HepG2 (cell line): ENCODE measurements around the gene OR10A6. TPM values are rescaled to one million over a fixed set of nuclear protein-coding genes. Genes with fewer than 3 reads are reported as not detected.

Experiments
- FOXP4 ChIP-seq: sonication (generic); formaldehyde crosslinking; IDR thresholded peaks from 2 replicates; pipeline ENCODE4 v1.4.0; 2020; ENCODE audit warnings: missing genetic modification reagents
- NONO ChIP-seq, 2 experiments: fragments of 450-650 bp in 1 of 2; sonication (generic) in 1 of 2; formaldehyde crosslinking in 1 of 2; IDR thresholded peaks in 1 of 2; conservative IDR thresholded peaks in 1 of 2; 2 replicates each; pipeline versions ENCODE4 v1.6.1 to v1.8.0; 2017 to 2022; ENCODE audit warnings: mild to moderate bottlenecking in 1 of 2, missing genetic modification reagents in 1 of 2, moderate library complexity in 1 of 2
- RFX3 ChIP-seq: IDR thresholded peaks from 2 replicates; pipeline ENCODE4 v1.6.1; 2016; ENCODE audit warnings: missing biosample characterization, missing genetic modification reagents
- TCF12 ChIP-seq, 2 experiments: fragments of 450-650 bp in 1 of 2; sonication (generic) in 1 of 2; formaldehyde crosslinking in 1 of 2; IDR thresholded peaks; 2 replicates each; pipeline versions ENCODE4 v1.6.1 to v1.8.0; 2017 to 2022; ENCODE audit warnings: antibody characterized with exemption in 1 of 2, mild to moderate bottlenecking in 1 of 2, missing genetic modification reagents in 1 of 2, moderate library complexity in 1 of 2
- ZNF230 ChIP-seq: sonication (generic); formaldehyde crosslinking; IDR thresholded peaks from 2 replicates; pipeline ENCODE4 v1.4.0; 2020; ENCODE audit warnings: mild to moderate bottlenecking, missing genetic modification reagents
- ZNF580 ChIP-seq: IDR thresholded peaks from 2 replicates; pipeline ENCODE4 v1.6.1; 2016; ENCODE audit warnings: low read depth, borderline replicate concordance
- ZNF609 ChIP-seq: sonication (generic); formaldehyde crosslinking; IDR thresholded peaks from 2 replicates; pipeline ENCODE4 v1.4.0; 2020; ENCODE audit warnings: mild to moderate bottlenecking, missing genetic modification reagents, borderline replicate concordance
- polyA plus RNA-seq, 8 experiments: library from polyadenylated mRNA; depleted of rRNA in 3 of 8; stranded (reverse) in 7 of 8; unstranded in 1 of 8; fragments of >200 nt; fragmentation: Illumina TruSeq in 4 of 8; extraction: Trizol in 4 of 8; gene quantifications; 2 replicates each; pipeline versions ENCODE4 v1.2.1 to v1.2.3, GENCODE V29; 2011 to 2016; ENCODE audit warnings: low read depth in 4 of 8, missing spikeins in 1 of 8, mixed read lengths in 1 of 8; ENCODE audit not compliant: insufficient read depth in 1 of 8
- total RNA-seq, 5 experiments: library from RNA; depleted of rRNA; stranded (reverse); fragments of >200 nt; fragmentation: Illumina TruSeq; extraction: Trizol; gene quantifications; 2 replicates each; pipeline ENCODE4 v1.2.3, GENCODE V29; 2016; ENCODE audit warnings: low read depth in 1 of 5

Gene OR10A6
- total and polyA plus RNA-seq, 2 of the 13 experiments (the other 11 are each of a cell fraction or from before 2014, with no cell fraction given): not detected

GRCh38 chr11:7974668-7975067, 43.6 kb upstream of the OR10A6 start (continued):
- no peak for TF ChIP-seq ZNF609 (CRISPR knock-in tag)
- TF ChIP-seq TCF12 (IDR thresholded peaks at IDR 0.05): no peak
- no peak for TF ChIP-seq TCF12 (CRISPR knock-in tag; IDR thresholded peaks at IDR 0.05)
- TF ChIP-seq ZNF230 (CRISPR knock-in tag): no peak
- no peak for TF ChIP-seq NONO (IDR thresholded peaks at IDR 0.05)
- TF ChIP-seq NONO (CRISPR knock-in tag; conservative IDR thresholded peaks at IDR 0.05): no peak
- TF ChIP-seq RFX3 (CRISPR knock-in tag): no peak
- TF ChIP-seq ZNF580 (CRISPR knock-in tag): no peak
- no peak for TF ChIP-seq FOXP4 (CRISPR knock-in tag)
